Activated CD4-positive, alpha-beta T cell treated with anti-CD3 and anti-CD28 coated beads, Interleukin-2, Interleukin-4, amounts not matched to agents 100 ng/mL and 50 ng/mL, durations not matched to agents 16 hours and 8 hours (primary cell): ENCODE data around the gene ARRB1.
A peak's percentile ranks its signal among the peaks of the same experiment; 100 is the strongest.
"Not testable (repeated sequence)": the region's sequence is repeated elsewhere in the genome, so short reads cannot be mapped to it uniquely, and the experiment has no call there.

ENCODE experiments used
- DNase-seq: peaks from one replicate; pipeline ENCODE4 v3.0.0-alpha.2; 2020; ENCODE audit warnings: low spot score

The ARRB1 gene

GRCh38 chr11:75344186-75344585, 7.3 kb downstream of the ARRB1 start:
- DNase-seq: no peak

- no peak for DNase-seq
These were observed 8.2 kb downstream of the ARRB1 start for GRCh38 chr11:75342966-75343870.

- DNase-seq: no peak
These were observed 9.1 kb downstream of the ARRB1 start for GRCh38 chr11:75342231-75342918.

- DNase-seq: no peak
These were observed 9.8 kb downstream of the ARRB1 start for GRCh38 chr11:75341612-75342011.

GRCh38 chr11:75339685-75340409, 11.6 kb downstream of the ARRB1 start:
- no peak for DNase-seq

- no peak for DNase-seq
These were observed 12.8 kb downstream of the ARRB1 start for GRCh38 chr11:75338516-75339208.

- no peak for DNase-seq
These were observed 14.2 kb downstream of the ARRB1 start for GRCh38 chr11:75337195-75337654.

- no peak for DNase-seq
These were observed 16.5 kb downstream of the ARRB1 start for GRCh38 chr11:75334976-75335375.

- no peak for DNase-seq
These were observed 17.0 kb downstream of the ARRB1 start for GRCh38 chr11:75334402-75334891.

GRCh38 chr11:75333807-75334140, 17.7 kb downstream of the ARRB1 start:
- no peak for DNase-seq

GRCh38 chr11:75333022-75333806, 18.2 kb downstream of the ARRB1 start:
- DNase-seq: no peak

- not testable (repeated sequence) for DNase-seq
These were observed 19.7 kb downstream of the ARRB1 start for GRCh38 chr11:75331761-75332160.

- DNase-seq: not testable (repeated sequence)
These were observed 20.2 kb downstream of the ARRB1 start for GRCh38 chr11:75331304-75331703.

GRCh38 chr11:75330886-75331285, 20.6 kb downstream of the ARRB1 start:
- DNase-seq: not testable (repeated sequence)

- DNase-seq: no peak
These were observed 21.2 kb downstream of the ARRB1 start for GRCh38 chr11:75330291-75330690.

GRCh38 chr11:75328426-75329277, 22.8 kb downstream of the ARRB1 start:
- peak; percentile 40 for DNase-seq

- DNase-seq: no peak
These were observed 25.0 kb downstream of the ARRB1 start for GRCh38 chr11:75326439-75326810.

GRCh38 chr11:75325713-75326438, 25.6 kb downstream of the ARRB1 start:
- DNase-seq: peak; percentile 56

- DNase-seq: no peak
These were observed 26.7 kb downstream of the ARRB1 start for GRCh38 chr11:75324740-75325139.
